ENCODE data around the gene ADCY2. TPM values are rescaled to one million over a fixed set of nuclear protein-coding genes. Genes with fewer than 3 reads are reported as not detected.

The ADCY2 gene
- total RNA-seq, 1 donor from 2014 or later = 1.5 TPM

DNA sequence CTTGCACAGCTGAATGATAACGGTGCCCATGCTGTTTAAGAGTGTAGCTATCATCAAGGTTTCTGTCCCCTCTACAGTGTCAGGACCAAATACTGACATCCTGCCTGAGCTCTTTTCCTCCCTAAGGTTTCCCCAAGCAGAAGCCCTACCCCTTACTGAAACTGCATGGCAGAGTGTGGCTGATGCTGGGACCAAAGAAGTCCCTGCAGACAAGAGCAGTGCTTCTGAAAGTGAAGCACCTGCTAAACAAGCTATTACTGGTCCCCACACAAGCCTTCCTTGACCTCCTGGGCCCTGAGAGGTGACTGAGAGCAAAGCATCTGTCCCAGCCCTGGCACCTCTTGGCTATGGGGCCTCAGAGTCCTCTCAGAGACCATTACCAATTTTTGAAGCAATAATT, 398.9 kb downstream of the ADCY2 start:
- Mint-ChIP-seq H3K27ac (ENCODE audit: unreplicated experiment) (no peak overlapping the region), H3K36me3 (ENCODE audit: low read depth, unreplicated experiment) (no peaks in the 10 kb centered on the region), H3K9me3 (ENCODE audit: unreplicated experiment) (no peaks in the 10 kb centered on the region), H3K4me3 (ENCODE audit: unreplicated experiment) (no peak overlapping the region), H3K27me3 (ENCODE audit: unreplicated experiment) (peaks cover 14% of the 10 kb centered on the region), H3K4me1 (ENCODE audit: unreplicated experiment) (peaks cover 8% of the 10 kb centered on the region)
- TF ChIP-seq, protein P1, sequence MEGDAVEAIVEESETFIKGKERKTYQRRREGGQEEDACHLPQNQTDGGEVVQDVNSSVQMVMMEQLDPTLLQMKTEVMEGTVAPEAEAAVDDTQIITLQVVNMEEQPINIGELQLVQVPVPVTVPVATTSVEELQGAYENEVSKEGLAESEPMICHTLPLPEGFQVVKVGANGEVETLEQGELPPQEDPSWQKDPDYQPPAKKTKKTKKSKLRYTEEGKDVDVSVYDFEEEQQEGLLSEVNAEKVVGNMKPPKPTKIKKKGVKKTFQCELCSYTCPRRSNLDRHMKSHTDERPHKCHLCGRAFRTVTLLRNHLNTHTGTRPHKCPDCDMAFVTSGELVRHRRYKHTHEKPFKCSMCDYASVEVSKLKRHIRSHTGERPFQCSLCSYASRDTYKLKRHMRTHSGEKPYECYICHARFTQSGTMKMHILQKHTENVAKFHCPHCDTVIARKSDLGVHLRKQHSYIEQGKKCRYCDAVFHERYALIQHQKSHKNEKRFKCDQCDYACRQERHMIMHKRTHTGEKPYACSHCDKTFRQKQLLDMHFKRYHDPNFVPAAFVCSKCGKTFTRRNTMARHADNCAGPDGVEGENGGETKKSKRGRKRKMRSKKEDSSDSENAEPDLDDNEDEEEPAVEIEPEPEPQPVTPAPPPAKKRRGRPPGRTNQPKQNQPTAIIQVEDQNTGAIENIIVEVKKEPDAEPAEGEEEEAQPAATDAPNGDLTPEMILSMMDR (IDR thresholded peaks at IDR 0.05; ENCODE audit: unreplicated experiment) = no peak
- DNase-seq (ENCODE audit: low spot score) = no peak

DNA sequence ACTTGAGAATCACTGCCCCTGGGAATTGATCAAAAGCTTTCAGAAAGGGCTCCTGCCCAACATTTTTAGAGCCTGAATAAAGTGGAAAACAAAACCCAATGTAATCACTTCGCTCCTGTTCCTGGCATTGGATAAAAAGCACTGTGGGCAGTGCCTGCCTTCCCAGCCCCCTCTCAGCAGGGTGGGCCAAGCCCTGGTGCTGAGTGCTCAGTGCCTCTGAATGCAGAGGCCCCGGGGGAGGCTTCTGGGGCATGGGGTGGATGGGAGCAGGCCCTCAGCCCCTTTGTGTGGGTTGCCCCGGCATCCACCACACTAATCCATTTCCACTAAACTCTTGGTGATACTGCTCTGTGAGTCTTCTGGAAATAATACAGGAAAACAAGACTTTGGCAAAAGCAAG, 399.4 kb downstream of the ADCY2 start:
- Mint-ChIP-seq H3K9me3 (ENCODE audit: unreplicated experiment) (no peaks in the 10 kb centered on the region), H3K27ac (ENCODE audit: unreplicated experiment) (no peak overlapping the region), H3K27me3 (ENCODE audit: unreplicated experiment) (peaks cover 14% of the 10 kb centered on the region), H3K4me1 (ENCODE audit: unreplicated experiment) (peaks cover 8% of the 10 kb centered on the region), H3K4me3 (ENCODE audit: unreplicated experiment) (no peak overlapping the region), H3K36me3 (ENCODE audit: low read depth, unreplicated experiment) (no peaks in the 10 kb centered on the region)
- TF ChIP-seq, protein P1 (IDR thresholded peaks at IDR 0.05; ENCODE audit: unreplicated experiment) = no peak
- no peak for DNase-seq (ENCODE audit: low spot score)

DNA sequence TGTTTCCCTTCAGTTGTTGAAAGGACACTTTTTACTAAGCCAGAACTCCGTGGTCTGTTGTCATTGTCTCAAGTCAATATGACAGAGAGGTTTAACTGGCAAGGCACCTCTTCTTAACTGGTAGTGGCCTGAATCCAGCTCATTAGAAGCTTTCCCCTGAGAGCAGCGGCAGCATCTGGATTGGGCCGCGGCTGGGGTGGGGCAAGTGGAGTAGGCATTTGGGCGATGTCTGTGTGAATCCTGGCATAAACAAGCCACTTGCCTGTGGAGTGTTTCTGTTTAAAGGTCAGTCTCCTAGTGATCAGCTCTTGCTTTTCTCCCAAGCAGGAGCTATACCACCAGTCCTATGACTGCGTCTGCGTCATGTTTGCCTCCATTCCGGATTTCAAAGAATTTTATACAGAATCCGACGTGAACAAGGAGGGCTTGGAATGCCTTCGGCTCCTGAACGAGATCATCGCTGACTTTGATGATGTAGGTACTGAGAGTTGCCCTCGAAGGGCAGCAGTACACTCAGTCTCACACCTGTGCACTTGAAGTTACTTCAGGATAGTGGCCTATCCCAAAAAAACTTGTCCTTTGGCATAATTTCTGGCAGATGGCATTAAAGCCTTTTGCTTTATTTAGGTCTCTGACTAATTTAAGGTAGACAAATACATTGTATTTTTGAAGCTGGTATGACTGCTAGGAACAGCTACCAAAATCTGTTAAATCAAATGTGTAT, 406.1 kb downstream of the ADCY2 start:
- no peak for DNase-seq (ENCODE audit: low spot score)
- Mint-ChIP-seq H3K4me1 (ENCODE audit: unreplicated experiment) (peaks cover 6% of the 10 kb centered on the region), H3K36me3 (ENCODE audit: low read depth, unreplicated experiment) (no peaks in the 10 kb centered on the region), H3K9me3 (ENCODE audit: unreplicated experiment) (no peaks in the 10 kb centered on the region), H3K27ac (ENCODE audit: unreplicated experiment) (no peak overlapping the region), H3K27me3 (ENCODE audit: unreplicated experiment) (peaks cover 11% of the 10 kb centered on the region), H3K4me3 (ENCODE audit: unreplicated experiment) (no peak overlapping the region)
- TF ChIP-seq, protein P1 (IDR thresholded peaks at IDR 0.05; ENCODE audit: unreplicated experiment) = no peak

DNA sequence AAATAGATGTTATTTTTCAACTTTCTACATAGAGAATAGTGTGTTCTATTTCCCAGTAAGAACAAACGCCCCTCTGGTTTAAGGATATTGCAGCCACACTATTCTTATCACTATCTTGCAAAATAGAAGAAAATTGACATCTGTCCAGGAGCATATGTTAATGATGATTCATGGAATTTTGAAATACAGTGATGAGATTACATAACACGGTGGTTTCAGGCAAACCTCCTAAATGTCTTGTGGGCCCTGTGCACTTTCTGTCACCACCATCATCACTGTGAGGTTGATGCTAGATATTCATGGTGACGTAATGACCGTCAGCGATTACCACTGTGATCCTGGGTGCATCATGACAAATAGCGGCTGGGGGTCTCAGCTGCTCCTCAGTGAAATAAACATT, 406.9 kb downstream of the ADCY2 start:
- TF ChIP-seq, protein P1 (IDR thresholded peaks at IDR 0.05; ENCODE audit: unreplicated experiment) = no peak
- DNase-seq (ENCODE audit: low spot score) = no peak
- Mint-ChIP-seq H3K27me3 (ENCODE audit: unreplicated experiment) (peaks cover 11% of the 10 kb centered on the region), H3K4me1 (ENCODE audit: unreplicated experiment) (peaks cover 5% of the 10 kb centered on the region), H3K9me3 (ENCODE audit: unreplicated experiment) (no peaks in the 10 kb centered on the region), H3K27ac (ENCODE audit: unreplicated experiment) (no peak overlapping the region), H3K4me3 (ENCODE audit: unreplicated experiment) (no peak overlapping the region), H3K36me3 (ENCODE audit: low read depth, unreplicated experiment) (no peaks in the 10 kb centered on the region)

DNA sequence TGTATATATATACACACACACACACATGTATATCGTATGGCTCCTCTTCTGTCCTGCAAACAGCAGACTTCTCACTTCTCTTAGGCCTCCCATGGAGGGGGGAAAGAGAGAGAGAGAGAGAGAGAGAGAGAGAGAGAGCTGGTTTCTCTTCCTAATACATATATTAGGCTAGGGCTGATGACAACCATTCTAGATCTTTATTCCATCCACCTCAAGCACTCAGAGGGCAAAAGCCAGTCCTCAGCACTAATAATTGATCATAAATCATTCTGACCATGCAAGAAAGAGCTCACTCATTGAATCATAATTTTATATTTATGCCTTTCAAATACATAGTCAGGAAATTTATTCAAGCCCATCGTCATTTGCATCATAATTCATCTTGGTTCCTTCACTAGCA, 408.0 kb downstream of the ADCY2 start:
- H3K27me3 Mint-ChIP-seq (ENCODE audit: unreplicated experiment) = peaks cover 8% of the 10 kb centered on the region
- H3K27ac Mint-ChIP-seq (ENCODE audit: unreplicated experiment) = no peak overlapping the region
- H3K4me3 Mint-ChIP-seq (ENCODE audit: unreplicated experiment) = no peak overlapping the region
- H3K36me3 Mint-ChIP-seq (ENCODE audit: low read depth, unreplicated experiment) = no peaks in the 10 kb centered on the region
- H3K4me1 Mint-ChIP-seq (ENCODE audit: unreplicated experiment) = no peaks in the 10 kb centered on the region
- TF ChIP-seq, protein P1 (IDR thresholded peaks at IDR 0.05; ENCODE audit: unreplicated experiment) = no peak
- H3K9me3 Mint-ChIP-seq (ENCODE audit: unreplicated experiment) = no peaks in the 10 kb centered on the region
- DNase-seq (ENCODE audit: low spot score) = no peak

Measured in endothelial cell (in vitro differentiated cells).